Tibial nerve (tissue), 4 donors: Measurements from ENCODE around the gene NTNG1. TPM values are rescaled to one million over a fixed set of nuclear protein-coding genes. Genes with fewer than 3 reads are reported as not detected.

Experiments used
- DNase-seq, 2 donors: peaks; one replicate each; pipeline ENCODE4 v3.0.0-alpha.2; 2019; ENCODE audit warnings: low spot score in 2 of 2
- H3K27ac ChIP-seq, 4 donors: fragments of 200-600 bp; sonication (generic) in 3 of 4; one replicate each; pipeline ENCODE4 v1.5.1; 2017 to 2019; ENCODE audit warnings: mild to moderate bottlenecking in 1 of 4
- H3K27me3 ChIP-seq, 2 donors: fragments of 200-600 bp; sonication (generic) in 1 of 2; one replicate each; pipeline versions ENCODE4 v1.5.1 to v1.6.0; 2017 to 2019
- H3K36me3 ChIP-seq, 3 donors: fragments of 200-600 bp; sonication (generic); one replicate each; pipeline ENCODE4 v1.5.1; 2018 to 2019
- H3K4me1 ChIP-seq, 4 donors: fragments of 200-600 bp; sonication (generic) in 3 of 4; one replicate each; pipeline ENCODE4 v1.5.1; 2017 to 2019
- H3K4me3 ChIP-seq, 4 donors: fragments of 200-600 bp; sonication (generic) in 3 of 4; one replicate each; pipeline ENCODE4 v1.5.1; 2017 to 2019; ENCODE audit warnings: mild to moderate bottlenecking in 1 of 4, moderate library complexity in 1 of 4
- H3K9me3 ChIP-seq, 4 donors: fragments of 200-600 bp; sonication (generic) in 3 of 4; one replicate each; pipeline ENCODE4 v1.5.1; 2017 to 2019
- CTCF ChIP-seq, 5 experiments: fragments of 200-600 bp in 3 of 5; fragments of 450-650 bp in 2 of 5; sonication (generic) in 3 of 5; IDR thresholded peaks; one replicate each; pipeline ENCODE4 v1.5.1; 2016 to 2019; ENCODE audit warnings: antibody characterized with exemption in 5 of 5, mild to moderate bottlenecking in 3 of 5, moderate library complexity in 2 of 5
- EP300 ChIP-seq, 2 donors: sonication (generic); formaldehyde crosslinking; IDR thresholded peaks; one replicate each; pipeline ENCODE4 v1.6.1; 2017; ENCODE audit warnings: antibody characterized with exemption in 2 of 2, mild to moderate bottlenecking in 1 of 2
- POLR2A ChIP-seq, 2 donors: fragments of 450-650 bp; IDR thresholded peaks; one replicate each; pipeline ENCODE4 v1.6.1; 2017; ENCODE audit warnings: antibody characterized with exemption in 2 of 2, mild to moderate bottlenecking in 2 of 2, moderate library complexity in 2 of 2
- WGBS, 2 donors: methylation state at CpG; one replicate each; pipeline ENCODE4 v1.1.5; 2018; 5-methylcytosine and 5-hydroxymethylcytosine counted together
- total RNA-seq, 4 donors: library from RNA; depleted of rRNA; stranded (reverse); fragments of >200 nt; gene quantifications; one replicate each; pipeline ENCODE4 v1.1.0, GENCODE V29; 2016

Gene NTNG1
- total RNA-seq, 4 donors from 2014 or later, result 1.4 to 6.6 (median 3.9) TPM

DNA sequence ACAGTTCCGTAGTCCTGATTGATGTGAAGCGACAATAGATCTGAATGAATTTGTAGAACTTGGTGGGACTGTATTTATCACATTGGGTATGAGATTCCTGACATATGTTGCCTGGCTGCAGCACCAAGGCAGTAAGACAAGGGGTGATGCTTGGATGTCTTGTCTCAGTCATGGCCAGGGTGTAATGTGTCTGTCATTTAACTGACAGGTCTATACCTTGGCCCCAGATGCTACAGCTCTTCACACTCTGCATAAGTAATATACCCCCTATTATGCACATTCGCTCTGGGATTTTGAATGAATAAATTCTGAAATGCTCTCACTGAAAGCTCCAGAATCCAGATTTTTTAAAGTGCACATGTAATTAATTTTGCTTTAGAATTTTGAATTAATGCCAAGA is 47.3 kb downstream of the NTNG1 start:
- no peaks in the 10 kb centered on the region for H3K9me3 ChIP-seq
- WGBS, 2 donors, result 88 to 97% methylated on average over 3 of the region's 3 CpGs
- no peaks in the 10 kb centered on the region for H3K36me3 ChIP-seq
- TF ChIP-seq CTCF (IDR thresholded peaks at IDR 0.05) (no peak), POLR2A (IDR thresholded peaks at IDR 0.05) (no peak)
- H3K27me3 ChIP-seq, result no peaks in the 10 kb centered on the region
- DNase-seq, result no peak
- H3K27ac ChIP-seq, result no peak overlapping the region
- H3K4me3 ChIP-seq, result no peak overlapping the region
- H3K4me1 ChIP-seq, result no peaks in the 10 kb centered on the region

GRCh38 chr1:107194380-107194779 is 53.5 kb downstream of the NTNG1 start:
- DNase-seq, result no peak
- no peak overlapping the region for H3K27ac ChIP-seq
- H3K9me3 ChIP-seq, result no peaks in the 10 kb centered on the region
- no peaks in the 10 kb centered on the region for H3K27me3 ChIP-seq
- no peak overlapping the region for H3K4me3 ChIP-seq
- TF ChIP-seq CTCF (IDR thresholded peaks at IDR 0.05) (no peak), POLR2A (IDR thresholded peaks at IDR 0.05) (no peak), EP300 (IDR thresholded peaks at IDR 0.05) (no peak)
- 73 to 74% methylated on average over 1 of the region's 1 CpG for WGBS, 2 donors
- no peaks in the 10 kb centered on the region for H3K36me3 ChIP-seq
- H3K4me1 ChIP-seq, result no peaks in the 10 kb centered on the region

DNA sequence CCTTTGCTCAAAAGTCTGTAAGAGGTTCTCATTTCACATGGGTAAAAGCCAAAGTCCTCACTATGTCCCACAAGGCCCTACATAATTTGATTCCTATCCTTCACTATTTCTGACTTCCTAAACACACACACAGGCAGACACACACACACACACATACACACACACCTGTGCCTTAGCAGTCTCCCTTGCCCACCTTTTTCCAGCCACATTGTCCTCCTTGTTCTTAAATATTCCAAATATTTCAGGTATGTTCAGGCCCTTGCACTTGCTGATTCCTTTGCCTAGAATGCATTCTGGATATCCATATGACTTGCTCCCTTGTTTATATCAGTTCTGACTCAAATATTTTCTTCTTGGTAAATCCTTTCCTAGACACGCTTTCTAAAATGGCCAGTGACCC is 54.6 kb downstream of the NTNG1 start:
- Histone ChIP-seq H3K27me3 (no peaks in the 10 kb centered on the region), H3K4me1 (no peaks in the 10 kb centered on the region), H3K27ac (no peak overlapping the region), H3K36me3 (no peaks in the 10 kb centered on the region), H3K4me3 (no peak overlapping the region), H3K9me3 (no peaks in the 10 kb centered on the region)
- TF ChIP-seq POLR2A (IDR thresholded peaks at IDR 0.05), result no peak
- TF ChIP-seq CTCF (IDR thresholded peaks at IDR 0.05), result no peak
- DNase-seq, result no peak
- WGBS, 2 donors, result 84 to 87% methylated on average over 1 of the region's 1 CpG

GRCh38 chr1:107196973-107197562 is 56.2 kb downstream of the NTNG1 start:
- no peak overlapping the region for H3K27ac ChIP-seq
- DNase-seq, result no peak
- peaks cover 0 to 6% (median 2%) of the 10 kb centered on the region in 4 donors for H3K9me3 ChIP-seq
- H3K36me3 ChIP-seq, result no peaks in the 10 kb centered on the region
- 57 to 68% methylated on average over 5 of the region's 5 CpGs for WGBS, 2 donors
- H3K4me3 ChIP-seq, result no peak overlapping the region
- no peaks in the 10 kb centered on the region for H3K4me1 ChIP-seq
- TF ChIP-seq POLR2A (IDR thresholded peaks at IDR 0.05) (no peak), CTCF (IDR thresholded peaks at IDR 0.05) (peak in 1 of 5 experiments; percentile 14)
- no peaks in the 10 kb centered on the region for H3K27me3 ChIP-seq

GRCh38 chr1:107198561-107198960 is 57.7 kb downstream of the NTNG1 start:
- H3K4me1 ChIP-seq, result no peaks in the 10 kb centered on the region
- peaks cover 0 to 12% (median 2%) of the 10 kb centered on the region in 4 donors for H3K9me3 ChIP-seq
- no peaks in the 10 kb centered on the region for H3K36me3 ChIP-seq
- TF ChIP-seq POLR2A (IDR thresholded peaks at IDR 0.05), result no peak
- no peak for TF ChIP-seq CTCF (IDR thresholded peaks at IDR 0.05)
- no peak for TF ChIP-seq EP300 (IDR thresholded peaks at IDR 0.05)
- DNase-seq, result no peak
- no peak overlapping the region for H3K27ac ChIP-seq
- no peaks in the 10 kb centered on the region for H3K27me3 ChIP-seq
- 30 to 40% methylated on average over 5 of the region's 5 CpGs for WGBS, 2 donors
- no peak overlapping the region for H3K4me3 ChIP-seq
